Measurements from ENCODE around the gene RNF126. TPM values are rescaled to one million over a fixed set of nuclear protein-coding genes. Genes with fewer than 3 reads are reported as not detected.

Gene RNF126
- total and polyA plus RNA-seq, 2 experiments from 2014 or later: 95.7 to 112 TPM

GRCh38 chr19:609004-609346 lies 54.0 kb downstream of the RNF126 start:
- TF ChIP-seq CTCF (conservative IDR thresholded peaks at IDR 0.05; ENCODE audit: low read depth in 2 of 2) (no peak), ZNF462 (CRISPR knock-in tag; IDR thresholded peaks at IDR 0.05) (no peak), JUNB (IDR thresholded peaks at IDR 0.05; ENCODE audit: unreplicated experiment) (no peak)
- H3K9me2 ChIP-seq (ENCODE audit: insufficient read depth): no peaks in the 10 kb centered on the region
- H3K9me3 Mint-ChIP-seq: peaks cover 16% of the 10 kb centered on the region; the same call in 2 of the 3 replicates
- no peak overlapping the region for H2AFZ ChIP-seq
- H3K79me2 ChIP-seq (replicated peaks; ENCODE audit: insufficient read depth): no peaks in the 10 kb centered on the region
- peaks cover 4% of the 10 kb centered on the region; the same call in 1 of the 3 replicates for H3K36me3 Mint-ChIP-seq (ENCODE audit: low read depth)
- H3K4me2 ChIP-seq: no peak overlapping the region
- ATAC-seq (no peak), DNase-seq (ENCODE audit: low spot score) (no peak)
- H3K27ac ChIP-seq (ENCODE audit: low read depth): no peak overlapping the region
- H4K20me1 ChIP-seq (replicated peaks; ENCODE audit: insufficient read depth): no peaks in the 10 kb centered on the region; the same call in 1 of the 2 replicates
- H3F3A ChIP-seq (replicated peaks; ENCODE audit: low read depth): no peaks in the 10 kb centered on the region
- peaks cover 6% of the 10 kb centered on the region for H3K27me3 Mint-ChIP-seq (ENCODE audit: insufficient read depth, low read depth, poor library complexity)
- H3K4me3 ChIP-seq: no peak overlapping the region
- H3K27me3 ChIP-seq (ENCODE audit: insufficient read depth): no peaks in the 10 kb centered on the region
- H3K36me3 ChIP-seq (ENCODE audit: insufficient read depth): no peaks in the 10 kb centered on the region
- peaks cover 4% of the 10 kb centered on the region for H3K4me1 Mint-ChIP-seq
- H3K27ac Mint-ChIP-seq: no peak overlapping the region
- H3K4me1 ChIP-seq (ENCODE audit: insufficient read depth): no peaks in the 10 kb centered on the region
- H3K4me3 Mint-ChIP-seq: no peak overlapping the region
